Measurements from ENCODE around the gene BANP.
"Not testable (repeated sequence)": the region's sequence is repeated elsewhere in the genome, so short reads cannot be mapped to it uniquely, and the experiment has no call there.

The BANP gene

DNA sequence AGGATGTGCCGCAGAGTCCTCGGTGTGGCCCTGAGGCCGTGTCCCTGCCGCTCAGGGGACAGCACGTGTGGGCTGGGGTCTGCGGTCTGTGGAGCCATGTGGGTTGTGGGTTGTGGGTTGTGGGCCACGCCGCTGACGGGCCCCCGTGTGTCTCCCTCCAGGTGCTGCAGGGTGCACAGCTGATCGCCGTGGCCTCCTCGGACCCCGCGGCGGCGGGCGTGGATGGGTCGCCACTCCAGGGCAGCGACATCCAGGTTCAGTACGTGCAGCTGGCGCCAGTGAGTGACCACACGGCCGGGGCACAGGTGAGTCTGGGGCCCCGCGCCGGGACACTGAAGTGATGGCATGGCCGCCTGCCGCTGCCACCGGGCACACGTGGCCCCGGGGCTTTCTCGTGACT is 120.7 kb downstream of the BANP start:
- no peak for DNase-seq

GRCh38 chr16:88072571-88073001 is 121.4 kb downstream of the BANP start:
- DNase-seq, result no peak

- DNase-seq, result no peak
These were observed 122.0 kb downstream of the BANP start for GRCh38 chr16:88073201-88073721.

- no peak for DNase-seq
These were observed 122.8 kb downstream of the BANP start for GRCh38 chr16:88074041-88074440.

- no peak for DNase-seq
These were observed 125.1 kb downstream of the BANP start for GRCh38 chr16:88076211-88076931.

DNA sequence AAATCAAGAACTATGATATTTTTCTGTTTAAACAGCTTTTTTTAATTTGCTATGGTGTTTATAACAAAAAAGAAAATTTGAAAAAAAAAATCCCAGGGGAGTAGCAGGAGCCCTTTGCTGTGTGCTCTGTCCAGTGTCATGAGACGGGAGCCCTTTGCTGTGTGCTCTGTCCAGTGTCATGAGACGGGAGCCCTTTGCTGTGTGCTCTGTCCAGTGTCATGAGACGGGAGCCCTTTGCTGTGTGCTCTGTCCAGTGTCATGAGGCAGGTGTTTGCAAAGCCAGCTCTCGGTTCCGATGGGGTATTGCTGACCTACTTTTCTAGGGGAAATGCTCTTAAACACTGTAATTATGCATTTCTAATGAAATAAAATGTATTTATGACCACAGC is 125.7 kb downstream of the BANP start:
- not testable (repeated sequence) for DNase-seq

GRCh38 chr16:88077328-88078108 is 126.3 kb downstream of the BANP start:
- DNase-seq, result peak; percentile 50

DNA sequence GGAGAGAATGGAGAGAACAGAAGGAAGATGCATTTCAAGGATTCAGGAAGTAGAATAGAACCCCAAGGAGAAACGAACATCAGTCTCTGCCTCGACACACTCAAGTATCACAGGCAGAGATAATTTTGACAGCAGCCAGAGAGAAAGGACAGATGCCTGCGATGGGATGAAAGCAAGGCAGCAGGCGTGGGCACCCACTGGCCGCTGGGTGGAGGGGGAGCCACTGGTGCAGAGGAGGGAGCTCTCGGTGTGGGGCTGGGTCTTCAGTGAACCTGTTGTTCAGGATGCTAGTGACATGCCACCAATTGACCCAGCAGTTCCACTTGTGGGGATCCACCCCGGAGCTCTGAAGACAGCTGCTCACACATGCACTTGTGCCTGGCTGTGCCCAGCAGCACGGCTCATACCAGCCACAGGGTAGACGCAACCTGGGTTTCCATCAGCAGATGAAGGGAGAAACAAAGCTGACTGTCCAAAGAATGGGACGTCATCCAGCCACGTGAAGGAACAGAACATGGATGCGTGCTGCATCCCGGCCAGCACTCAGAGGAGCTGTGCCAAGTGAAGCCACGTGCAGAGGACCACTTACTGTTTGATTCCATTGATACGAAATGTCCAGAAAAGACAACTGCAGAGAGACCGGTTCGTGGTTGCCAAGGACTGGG is 127.0 kb downstream of the BANP start:
- no peak for DNase-seq

GRCh38 chr16:88083582-88083981 is 132.3 kb downstream of the BANP start:
- no peak for DNase-seq

DNA sequence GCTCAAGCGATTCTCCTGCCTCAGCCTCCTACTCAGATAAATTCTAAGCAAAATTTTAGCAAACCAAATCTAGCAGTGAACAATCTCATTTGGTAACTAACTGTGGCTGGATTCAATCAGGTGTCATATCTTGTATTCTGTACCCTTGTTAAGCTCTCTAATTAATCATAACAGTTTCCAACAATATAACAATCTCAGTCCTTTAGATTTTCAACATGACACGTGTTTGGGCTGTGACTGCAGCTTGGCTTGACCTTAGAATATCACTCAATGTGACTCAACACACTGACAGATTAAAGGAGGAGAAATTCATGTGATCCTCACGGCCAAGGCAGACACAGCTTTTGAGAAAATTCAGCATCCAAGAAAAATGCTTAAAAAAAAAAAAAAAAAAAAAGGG is 133.6 kb downstream of the BANP start:
- DNase-seq, result no peak

GRCh38 chr16:88086571-88087516 is 135.6 kb downstream of the BANP start:
- no peak for DNase-seq

DNA sequence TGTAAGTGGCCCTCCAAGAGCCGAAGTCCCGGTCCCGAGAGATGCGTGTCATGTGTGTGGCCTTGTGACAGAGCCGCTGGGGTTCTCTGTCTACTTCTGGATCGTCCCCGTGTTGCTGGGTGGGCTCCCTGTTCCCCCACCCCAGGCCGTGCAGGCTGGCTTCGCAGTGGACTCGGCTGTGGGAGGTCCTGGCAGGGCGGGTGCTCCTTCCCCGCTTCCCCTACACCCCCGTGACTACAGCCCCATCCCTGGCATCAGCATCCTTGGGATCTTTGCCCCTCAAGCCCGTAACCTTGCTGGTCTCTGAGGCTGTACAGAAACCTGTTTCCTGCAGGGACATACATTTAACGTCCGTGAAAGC is 136.3 kb downstream of the BANP start:
- no peak for DNase-seq

- DNase-seq, result no peak
These were observed 136.9 kb downstream of the BANP start for GRCh38 chr16:88088161-88088581.

GRCh38 chr16:88088611-88089010 is 137.4 kb downstream of the BANP start:
- DNase-seq, result not testable (repeated sequence)

GRCh38 chr16:88089071-88089470 is 137.8 kb downstream of the BANP start:
- DNase-seq, result not testable (repeated sequence)

DNA sequence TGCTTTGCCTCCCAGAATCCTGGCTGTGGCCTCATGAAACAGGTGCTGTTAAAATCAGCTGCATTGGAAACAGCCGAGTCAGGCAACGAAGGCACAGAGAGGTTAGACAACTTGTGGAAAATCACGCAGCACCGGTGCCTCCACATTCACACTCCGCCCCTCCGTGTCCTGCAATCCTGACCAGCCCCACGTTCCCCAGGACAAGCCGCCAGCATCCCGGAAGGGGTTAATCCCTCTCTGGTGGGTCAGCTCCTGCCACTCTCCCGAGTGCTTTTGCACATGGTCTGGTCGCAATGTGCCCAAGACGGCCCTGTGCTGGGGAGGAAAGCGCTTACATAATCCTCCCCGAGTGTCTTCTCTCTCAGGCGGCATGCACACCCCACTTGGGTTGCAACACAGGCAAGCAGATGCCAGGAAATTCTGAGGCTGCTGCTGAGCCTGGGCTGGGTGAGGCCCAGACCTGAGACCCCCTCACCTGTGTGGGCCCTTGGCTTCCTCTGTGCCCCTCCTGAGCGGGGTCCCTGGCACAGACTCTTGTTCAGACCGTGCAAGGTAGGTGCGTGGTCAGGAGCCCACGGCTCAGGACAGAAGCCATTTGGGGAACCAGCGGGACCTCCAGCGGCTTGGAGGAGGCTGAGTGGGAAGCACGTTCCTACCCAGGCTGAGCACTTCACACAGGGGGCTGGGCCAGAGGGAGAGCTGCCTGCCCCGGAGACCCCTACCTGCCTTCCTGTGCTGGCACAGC is 138.6 kb downstream of the BANP start:
- peak; percentile 77 for DNase-seq

GRCh38 chr16:88090377-88091175 is 139.3 kb downstream of the BANP start:
- DNase-seq, result not testable (repeated sequence)

- not testable (repeated sequence) for DNase-seq
These were observed 140.2 kb downstream of the BANP start for GRCh38 chr16:88091221-88091971.

GRCh38 chr16:88091972-88092302 is 140.7 kb downstream of the BANP start:
- DNase-seq, result not testable (repeated sequence)
